GM12878 (cell line): Measurements from ENCODE around the gene WDR89. TPM values are rescaled to one million over a fixed set of nuclear protein-coding genes. Genes with fewer than 3 reads are reported as not detected.

ENCODE experiments used
- BACH1 ChIP-seq: fragments of 450-650 bp; IDR thresholded peaks from 2 replicates; pipeline ENCODE4 v1.6.1; 2017; ENCODE audit warnings: mild to moderate bottlenecking, borderline replicate concordance
- EED ChIP-seq: sonication (generic); IDR thresholded peaks from 2 replicates; pipeline ENCODE4 v1.6.1; 2016; ENCODE audit warnings: antibody characterized with exemption, low read depth
- ETV6 ChIP-seq, 2 experiments: fragments of 450-650 bp in 1 of 2; IDR thresholded peaks in 1 of 2; conservative IDR thresholded peaks in 1 of 2; 2 replicates each; pipeline ENCODE4 v1.6.1; 2014; ENCODE audit warnings: antibody characterized with exemption in 1 of 2, borderline replicate concordance in 1 of 2, low read depth in 1 of 2, mild to moderate bottlenecking in 1 of 2, moderate library complexity in 1 of 2
- FOXM1 ChIP-seq: IDR thresholded peaks from 2 replicates; pipeline ENCODE4 v1.6.1; 2012; ENCODE audit warnings: low read depth, mild to moderate bottlenecking, inconsistent platforms, low read length, moderate library complexity
- JUNB ChIP-seq: IDR thresholded peaks from 2 replicates; pipeline ENCODE4 v1.6.1; 2016; ENCODE audit warnings: antibody characterized with exemption, mild to moderate bottlenecking
- KAT2A ChIP-seq: conservative IDR thresholded peaks from 2 replicates; pipeline ENCODE4 v1.6.1; 2011; ENCODE audit warnings: low read depth, low read length; ENCODE audit not compliant: control insufficient read depth
- MTA2 ChIP-seq: fragments of 450-650 bp; IDR thresholded peaks from 2 replicates; pipeline ENCODE4 v1.6.1; 2016; ENCODE audit warnings: low read depth, mild to moderate bottlenecking, moderate library complexity
- NFXL1 ChIP-seq: fragments of 450-650 bp; IDR thresholded peaks from 2 replicates; pipeline ENCODE4 v1.6.1; 2017; ENCODE audit warnings: antibody characterized with exemption, mild to moderate bottlenecking, borderline replicate concordance
- NFYA ChIP-seq: IDR thresholded peaks from 2 replicates; pipeline ENCODE4 v1.6.1; 2011; ENCODE audit warnings: low read depth, mild to moderate bottlenecking, low read length, improper control_type of control experiment, borderline replicate concordance
- NR2C2 ChIP-seq: IDR thresholded peaks from 2 replicates; pipeline ENCODE4 v1.6.1; 2011; ENCODE audit warnings: borderline replicate concordance, low read depth; ENCODE audit not compliant: control insufficient read depth, insufficient read length
- PAX8 ChIP-seq: fragments of 450-650 bp; IDR thresholded peaks from 2 replicates; pipeline ENCODE4 v1.6.1; 2017; ENCODE audit warnings: mild to moderate bottlenecking, moderate library complexity
- SMAD1 ChIP-seq: fragments of 450-650 bp; IDR thresholded peaks from 2 replicates; pipeline ENCODE4 v1.6.1; 2018; ENCODE audit warnings: mild to moderate bottlenecking, low read depth; ENCODE audit not compliant: partially characterized antibody
- SMAD5 ChIP-seq: IDR thresholded peaks from 2 replicates; pipeline ENCODE4 v1.6.1; 2016; ENCODE audit warnings: antibody characterized with exemption, low read depth
- SP1 ChIP-seq: IDR thresholded peaks from one replicate; pipeline ENCODE4 v1.6.1; 2011; ENCODE audit warnings: low read depth, low read length
- SREBF2 ChIP-seq: IDR thresholded peaks from 2 replicates; pipeline ENCODE4 v1.6.1; 2012; ENCODE audit warnings: mild to moderate bottlenecking, low read length
- STAT1 ChIP-seq: fragments of 450-650 bp; conservative IDR thresholded peaks from 2 replicates; pipeline ENCODE4 v1.6.1; 2014; ENCODE audit warnings: antibody characterized with exemption, mild to moderate bottlenecking
- STAT3 ChIP-seq: IDR thresholded peaks from 2 replicates; pipeline ENCODE4 v1.6.1; 2011; ENCODE audit warnings: low read depth, low read length, improper control_type of control experiment
- TCF12 ChIP-seq: IDR thresholded peaks from 2 replicates; pipeline ENCODE4 v1.6.1; 2011; ENCODE audit warnings: low read depth, mild to moderate bottlenecking, low read length
- TCF3 ChIP-seq: IDR thresholded peaks from 2 replicates; pipeline ENCODE4 v1.6.1; 2012; ENCODE audit warnings: low read depth, mild to moderate bottlenecking, low read length, borderline replicate concordance; ENCODE audit not compliant: insufficient read depth
- YY1 ChIP-seq: IDR thresholded peaks from 2 replicates; pipeline ENCODE4 v1.6.1; 2011; ENCODE audit warnings: low read depth, mild to moderate bottlenecking, low read length
- ZNF217 ChIP-seq: fragments of 450-650 bp; IDR thresholded peaks from 2 replicates; pipeline ENCODE4 v1.6.1; 2017; ENCODE audit warnings: antibody characterized with exemption, mild to moderate bottlenecking
- ZNF24 ChIP-seq: fragments of 450-650 bp; IDR thresholded peaks from 2 replicates; pipeline ENCODE4 v1.6.1; 2017; ENCODE audit warnings: antibody characterized with exemption, mild to moderate bottlenecking
- polyA plus RNA-seq, 11 experiments: library from polyadenylated mRNA; depleted of rRNA in 4 of 11; unstranded in 6 of 11; stranded (reverse) in 5 of 11; fragments of >200 nt; fragmentation: Nextera tagmentation in 4 of 11; fragmentation: Illumina TruSeq in 1 of 11; extraction: Ambion mirVana in 4 of 11; extraction: Trizol in 1 of 11; gene quantifications; 1 replicate in 1 of 11; 2 replicates in 10 of 11; pipeline versions ENCODE4 v1.2.1 to v1.2.3, GENCODE V29; 2011 to 2016; ENCODE audit warnings: inconsistent platforms in 2 of 11, missing spikeins in 2 of 11, low read depth in 1 of 11
- total RNA-seq, 4 experiments: library from RNA; depleted of rRNA in 3 of 4; stranded (reverse); fragments of >200 nt in 3 of 4; fragmentation: Illumina TruSeq in 1 of 4; extraction: Trizol in 1 of 4; gene quantifications; 2 replicates each; pipeline versions ENCODE4 v1.2.1 to v1.2.3, GENCODE V29; 2013 to 2021
- TF ChIP-seq, protein P1 (sequence below): fragments of 450-650 bp; IDR thresholded peaks from 2 replicates; pipeline ENCODE4 v1.6.1; 2018; ENCODE audit warnings: mild to moderate bottlenecking, low read depth, moderate library complexity; ENCODE audit not compliant: partially characterized antibody
- TF ChIP-seq, protein P2 (sequence below): fragments of 450-650 bp; IDR thresholded peaks from 2 replicates; pipeline ENCODE4 v1.6.1; 2017; ENCODE audit warnings: mild to moderate bottlenecking, low read depth, inconsistent platforms; ENCODE audit not compliant: poor library complexity, severe bottlenecking
- TF ChIP-seq, protein P3 (sequence below): fragments of 450-650 bp; IDR thresholded peaks from 2 replicates; pipeline ENCODE4 v1.6.1; 2017; ENCODE audit warnings: mild to moderate bottlenecking

The WDR89 gene
- total and polyA plus RNA-seq, 10 of the 15 experiments (the other 5 are each of a cell fraction or from before 2014, with no cell fraction given): 11.8 to 25.7 (median 17.5) TPM

DNA sequence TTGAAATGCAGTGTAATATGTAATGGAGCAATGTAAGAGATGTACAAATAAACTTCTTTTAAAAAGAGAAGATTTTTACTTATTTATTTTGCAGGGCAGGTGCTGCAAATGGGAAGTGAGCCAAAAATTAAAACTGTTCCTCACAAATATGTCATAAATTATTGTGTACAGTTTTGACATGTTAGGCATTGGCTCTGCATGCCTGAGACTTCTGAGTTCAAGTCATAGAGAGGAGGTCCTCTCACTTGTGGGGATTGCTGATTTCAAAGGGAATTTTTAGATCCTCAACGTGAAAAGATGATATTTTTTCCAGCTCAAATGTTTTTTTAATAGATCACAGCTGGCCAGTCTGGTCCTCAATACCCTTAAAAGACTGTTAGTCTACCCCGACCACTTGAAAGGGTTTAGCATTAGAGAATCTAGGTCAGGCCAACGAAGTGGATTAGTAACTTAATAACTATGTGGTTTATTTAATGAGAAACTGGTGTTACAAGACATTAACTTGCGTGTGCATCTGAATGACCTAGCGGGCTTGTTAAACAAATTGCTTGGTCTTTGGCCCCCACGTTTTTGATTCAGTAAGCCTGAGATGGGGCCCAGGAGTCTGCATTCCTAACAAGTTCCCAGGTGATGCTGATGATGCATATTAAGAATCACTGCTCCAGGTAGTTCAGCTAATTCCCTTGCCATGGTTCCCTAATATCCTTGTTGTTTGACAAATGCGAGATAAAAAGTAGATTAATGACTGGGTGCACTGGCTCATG lies 30.9 kb upstream of the WDR89 start (continued):
- TF ChIP-seq, protein P1, sequence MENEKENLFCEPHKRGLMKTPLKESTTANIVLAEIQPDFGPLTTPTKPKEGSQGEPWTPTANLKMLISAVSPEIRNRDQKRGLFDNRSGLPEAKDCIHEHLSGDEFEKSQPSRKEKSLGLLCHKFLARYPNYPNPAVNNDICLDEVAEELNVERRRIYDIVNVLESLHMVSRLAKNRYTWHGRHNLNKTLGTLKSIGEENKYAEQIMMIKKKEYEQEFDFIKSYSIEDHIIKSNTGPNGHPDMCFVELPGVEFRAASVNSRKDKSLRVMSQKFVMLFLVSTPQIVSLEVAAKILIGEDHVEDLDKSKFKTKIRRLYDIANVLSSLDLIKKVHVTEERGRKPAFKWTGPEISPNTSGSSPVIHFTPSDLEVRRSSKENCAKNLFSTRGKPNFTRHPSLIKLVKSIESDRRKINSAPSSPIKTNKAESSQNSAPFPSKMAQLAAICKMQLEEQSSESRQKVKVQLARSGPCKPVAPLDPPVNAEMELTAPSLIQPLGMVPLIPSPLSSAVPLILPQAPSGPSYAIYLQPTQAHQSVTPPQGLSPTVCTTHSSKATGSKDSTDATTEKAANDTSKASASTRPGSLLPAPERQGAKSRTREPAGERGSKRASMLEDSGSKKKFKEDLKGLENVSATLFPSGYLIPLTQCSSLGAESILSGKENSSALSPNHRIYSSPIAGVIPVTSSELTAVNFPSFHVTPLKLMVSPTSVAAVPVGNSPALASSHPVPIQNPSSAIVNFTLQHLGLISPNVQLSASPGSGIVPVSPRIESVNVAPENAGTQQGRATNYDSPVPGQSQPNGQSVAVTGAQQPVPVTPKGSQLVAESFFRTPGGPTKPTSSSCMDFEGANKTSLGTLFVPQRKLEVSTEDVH: no peak
- TF ChIP-seq FOXM1: no peak
- TF ChIP-seq SMAD1: no peak
- TF ChIP-seq KAT2A: no peak
- TF ChIP-seq, protein P2, sequence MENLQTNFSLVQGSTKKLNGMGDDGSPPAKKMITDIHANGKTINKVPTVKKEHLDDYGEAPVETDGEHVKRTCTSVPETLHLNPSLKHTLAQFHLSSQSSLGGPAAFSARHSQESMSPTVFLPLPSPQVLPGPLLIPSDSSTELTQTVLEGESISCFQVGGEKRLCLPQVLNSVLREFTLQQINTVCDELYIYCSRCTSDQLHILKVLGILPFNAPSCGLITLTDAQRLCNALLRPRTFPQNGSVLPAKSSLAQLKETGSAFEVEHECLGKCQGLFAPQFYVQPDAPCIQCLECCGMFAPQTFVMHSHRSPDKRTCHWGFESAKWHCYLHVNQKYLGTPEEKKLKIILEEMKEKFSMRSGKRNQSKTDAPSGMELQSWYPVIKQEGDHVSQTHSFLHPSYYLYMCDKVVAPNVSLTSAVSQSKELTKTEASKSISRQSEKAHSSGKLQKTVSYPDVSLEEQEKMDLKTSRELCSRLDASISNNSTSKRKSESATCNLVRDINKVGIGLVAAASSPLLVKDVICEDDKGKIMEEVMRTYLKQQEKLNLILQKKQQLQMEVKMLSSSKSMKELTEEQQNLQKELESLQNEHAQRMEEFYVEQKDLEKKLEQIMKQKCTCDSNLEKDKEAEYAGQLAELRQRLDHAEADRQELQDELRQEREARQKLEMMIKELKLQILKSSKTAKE: peak; percentile 46
- no peak for TF ChIP-seq STAT3
- TF ChIP-seq BACH1: peak; percentile 24; the same call in 1 of the 2 replicates
- no peak for TF ChIP-seq NFXL1
- TF ChIP-seq ZNF24: no peak; the same call in none of the 2 replicates
- no peak for TF ChIP-seq EED
- TF ChIP-seq SP1: no peak
- TF ChIP-seq, protein P3, sequence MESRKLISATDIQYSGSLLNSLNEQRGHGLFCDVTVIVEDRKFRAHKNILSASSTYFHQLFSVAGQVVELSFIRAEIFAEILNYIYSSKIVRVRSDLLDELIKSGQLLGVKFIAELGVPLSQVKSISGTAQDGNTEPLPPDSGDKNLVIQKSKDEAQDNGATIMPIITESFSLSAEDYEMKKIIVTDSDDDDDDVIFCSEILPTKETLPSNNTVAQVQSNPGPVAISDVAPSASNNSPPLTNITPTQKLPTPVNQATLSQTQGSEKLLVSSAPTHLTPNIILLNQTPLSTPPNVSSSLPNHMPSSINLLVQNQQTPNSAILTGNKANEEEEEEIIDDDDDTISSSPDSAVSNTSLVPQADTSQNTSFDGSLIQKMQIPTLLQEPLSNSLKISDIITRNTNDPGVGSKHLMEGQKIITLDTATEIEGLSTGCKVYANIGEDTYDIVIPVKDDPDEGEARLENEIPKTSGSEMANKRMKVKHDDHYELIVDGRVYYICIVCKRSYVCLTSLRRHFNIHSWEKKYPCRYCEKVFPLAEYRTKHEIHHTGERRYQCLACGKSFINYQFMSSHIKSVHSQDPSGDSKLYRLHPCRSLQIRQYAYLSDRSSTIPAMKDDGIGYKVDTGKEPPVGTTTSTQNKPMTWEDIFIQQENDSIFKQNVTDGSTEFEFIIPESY: no peak
- no peak for TF ChIP-seq TCF12
- no peak for TF ChIP-seq YY1
- no peak for TF ChIP-seq NR2C2
- no peak for TF ChIP-seq ETV6 (conservative IDR thresholded peaks at IDR 0.05 in 1 of 2, IDR thresholded peaks at IDR 0.05 in 1 of 2; ENCODE audit: borderline replicate concordance in 1 of 2, low read depth in 1 of 2)
- TF ChIP-seq TCF3: no peak
- TF ChIP-seq NFYA: no peak
- TF ChIP-seq JUNB: no peak
- no peak for TF ChIP-seq PAX8
- TF ChIP-seq MTA2: peak; percentile 98
- TF ChIP-seq ZNF217: peak; percentile 78
- no peak; the same call in 1 of the 2 replicates for TF ChIP-seq STAT1
- TF ChIP-seq SMAD5: no peak
- no peak for TF ChIP-seq SREBF2
